Vagina (tissue), 2 donors: Measurements from ENCODE around the gene MBNL3. TPM values are rescaled to one million over a fixed set of nuclear protein-coding genes. Genes with fewer than 3 reads are reported as not detected.

Experiments used
- DNase-seq, 2 donors: peaks; one replicate each; pipeline ENCODE4 v3.0.0-alpha.2; 2017; ENCODE audit errors: extremely low spot score in 2 of 2
- H3K27ac ChIP-seq: fragments of 200-600 bp; sonication (generic); one replicate; pipeline ENCODE4 v1.5.1; 2019
- H3K27me3 ChIP-seq: fragments of 200-600 bp; sonication (generic); one replicate; pipeline ENCODE4 v1.5.1; 2019
- H3K36me3 ChIP-seq, 2 donors: fragments of 200-600 bp; sonication (generic); one replicate each; pipeline ENCODE4 v1.5.1; 2017 to 2019
- H3K4me1 ChIP-seq: fragments of 200-600 bp; sonication (generic); one replicate; pipeline ENCODE4 v1.5.1; 2019
- H3K4me3 ChIP-seq, 2 donors: fragments of 200-600 bp; sonication (generic); 1 replicate in 1 of 2; 2 replicates in 1 of 2; pipeline ENCODE4 v1.5.1; 2016 to 2019
- H3K9me3 ChIP-seq: fragments of 200-600 bp; sonication (generic); one replicate; pipeline ENCODE4 v1.5.1; 2019
- POLR2A ChIP-seq, 2 donors: fragments of 450-650 bp; IDR thresholded peaks; one replicate each; pipeline ENCODE4 v1.6.1; 2017; ENCODE audit warnings: antibody characterized with exemption in 2 of 2, mild to moderate bottlenecking in 2 of 2, moderate library complexity in 2 of 2
- POLR2AphosphoS5 ChIP-seq, 2 donors: sonication (generic); formaldehyde crosslinking; IDR thresholded peaks; one replicate each; pipeline ENCODE4 v1.9.0; 2017; ENCODE audit warnings: antibody characterized with exemption in 2 of 2, mild to moderate bottlenecking in 2 of 2, low read depth in 1 of 2; ENCODE audit not compliant: insufficient read depth in 1 of 2
- intact Hi-C: fragments of 100-400 bp; cut with DNase I; formaldehyde crosslinking; loops from one replicate; pipeline ENCODE4 v1.15.1; 2023
- total RNA-seq: library from RNA; depleted of rRNA; stranded (reverse); fragments of >200 nt; gene quantifications from one replicate; pipeline ENCODE4 v1.2.3, GENCODE V29; 2016
- TF ChIP-seq, protein P1 (sequence below), 3 experiments: fragments of 450-650 bp in 2 of 3; fragments of 200-600 bp in 1 of 3; sonication (generic) in 1 of 3; IDR thresholded peaks; one replicate each; pipeline ENCODE4 v1.5.1; 2017 to 2019; ENCODE audit warnings: antibody characterized with exemption in 3 of 3, mild to moderate bottlenecking in 2 of 3, moderate library complexity in 2 of 3

MBNL3 gene
- total RNA-seq, 1 donor from 2014 or later, result 10.1 TPM

DNA sequence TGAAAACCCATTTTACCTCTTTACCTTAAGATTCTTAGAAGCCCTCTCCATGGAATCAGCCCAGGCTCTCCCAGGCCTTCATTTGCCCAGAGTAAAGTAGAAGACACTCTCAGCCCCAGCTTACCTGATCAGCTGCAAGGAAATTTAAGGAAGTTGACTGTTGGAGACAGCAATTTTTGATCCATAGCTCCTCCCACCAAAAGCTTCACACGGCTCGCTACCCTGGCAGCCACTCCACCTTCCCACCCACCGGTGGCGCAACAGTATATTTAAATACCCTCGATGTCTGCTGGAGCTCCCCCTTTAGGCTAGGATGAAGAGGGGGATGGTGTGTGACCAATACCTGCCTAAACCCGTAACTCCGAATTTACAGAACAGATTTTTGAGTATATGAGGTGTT is 75.4 kb downstream of the MBNL3 start:
- Histone ChIP-seq H3K27me3 (no peaks in the 10 kb centered on the region), H3K9me3 (no peaks in the 10 kb centered on the region), H3K36me3 (no peaks in the 10 kb centered on the region), H3K27ac (no peak overlapping the region), H3K4me1 (no peaks in the 10 kb centered on the region), H3K4me3 (no peak overlapping the region)
- no peak for DNase-seq
- TF ChIP-seq, protein P1, sequence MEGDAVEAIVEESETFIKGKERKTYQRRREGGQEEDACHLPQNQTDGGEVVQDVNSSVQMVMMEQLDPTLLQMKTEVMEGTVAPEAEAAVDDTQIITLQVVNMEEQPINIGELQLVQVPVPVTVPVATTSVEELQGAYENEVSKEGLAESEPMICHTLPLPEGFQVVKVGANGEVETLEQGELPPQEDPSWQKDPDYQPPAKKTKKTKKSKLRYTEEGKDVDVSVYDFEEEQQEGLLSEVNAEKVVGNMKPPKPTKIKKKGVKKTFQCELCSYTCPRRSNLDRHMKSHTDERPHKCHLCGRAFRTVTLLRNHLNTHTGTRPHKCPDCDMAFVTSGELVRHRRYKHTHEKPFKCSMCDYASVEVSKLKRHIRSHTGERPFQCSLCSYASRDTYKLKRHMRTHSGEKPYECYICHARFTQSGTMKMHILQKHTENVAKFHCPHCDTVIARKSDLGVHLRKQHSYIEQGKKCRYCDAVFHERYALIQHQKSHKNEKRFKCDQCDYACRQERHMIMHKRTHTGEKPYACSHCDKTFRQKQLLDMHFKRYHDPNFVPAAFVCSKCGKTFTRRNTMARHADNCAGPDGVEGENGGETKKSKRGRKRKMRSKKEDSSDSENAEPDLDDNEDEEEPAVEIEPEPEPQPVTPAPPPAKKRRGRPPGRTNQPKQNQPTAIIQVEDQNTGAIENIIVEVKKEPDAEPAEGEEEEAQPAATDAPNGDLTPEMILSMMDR (IDR thresholded peaks at IDR 0.05), result no peak
- TF ChIP-seq POLR2A (IDR thresholded peaks at IDR 0.05) (no peak), POLR2AphosphoS5 (IDR thresholded peaks at IDR 0.05; ENCODE audit: insufficient read depth in 1 of 2, low read depth in 1 of 2) (no peak)
- intact Hi-C loops, result no loop called here

DNA sequence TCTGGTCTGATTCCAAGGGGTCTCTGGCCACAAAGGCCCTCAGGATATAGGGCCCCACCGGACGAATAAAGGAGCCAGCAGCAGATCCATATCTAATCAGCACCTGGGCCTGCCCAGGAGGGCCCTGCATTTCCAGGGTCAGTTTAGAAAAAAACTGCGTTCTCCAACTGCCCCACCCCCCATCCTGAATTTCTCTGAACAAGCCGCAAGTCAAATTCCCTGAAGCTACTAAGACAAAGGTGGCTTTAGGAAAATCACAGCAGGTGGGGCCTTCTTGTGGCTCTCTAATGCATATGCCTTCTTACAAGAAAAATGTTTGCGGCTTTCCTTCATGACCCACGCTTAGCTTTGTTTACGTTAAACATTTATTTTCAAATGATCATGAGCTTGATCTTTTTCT is 76.6 kb downstream of the MBNL3 start:
- no peak overlapping the region for H3K27ac ChIP-seq
- H3K4me1 ChIP-seq, result no peaks in the 10 kb centered on the region
- H3K9me3 ChIP-seq, result no peaks in the 10 kb centered on the region
- intact Hi-C loops, result no loop called here
- no peaks in the 10 kb centered on the region for H3K36me3 ChIP-seq
- DNase-seq, result no peak
- no peak overlapping the region for H3K4me3 ChIP-seq
- no peaks in the 10 kb centered on the region for H3K27me3 ChIP-seq
- no peak for TF ChIP-seq POLR2A (IDR thresholded peaks at IDR 0.05)

- no peaks in the 10 kb centered on the region for H3K27me3 ChIP-seq
- no peaks in the 10 kb centered on the region for H3K36me3 ChIP-seq
- intact Hi-C loops, result no loop called here
- no peaks in the 10 kb centered on the region for H3K9me3 ChIP-seq
- no peak overlapping the region for H3K4me3 ChIP-seq
- no peak for DNase-seq
- H3K27ac ChIP-seq, result no peak overlapping the region
- no peaks in the 10 kb centered on the region for H3K4me1 ChIP-seq
- TF ChIP-seq POLR2A (IDR thresholded peaks at IDR 0.05) (no peak), POLR2AphosphoS5 (IDR thresholded peaks at IDR 0.05; ENCODE audit: insufficient read depth in 1 of 2, low read depth in 1 of 2) (no peak)
- TF ChIP-seq, protein P1 (IDR thresholded peaks at IDR 0.05), result no peak
Observed at GRCh38 chrX:132411310-132411977, 77.4 kb downstream of the MBNL3 start.

- DNase-seq, result no peak
- Histone ChIP-seq H3K27me3 (no peaks in the 10 kb centered on the region), H3K9me3 (no peaks in the 10 kb centered on the region), H3K27ac (no peak overlapping the region), H3K4me3 (no peak overlapping the region), H3K36me3 (no peaks in the 10 kb centered on the region), H3K4me1 (no peaks in the 10 kb centered on the region)
- intact Hi-C loops, result loop anchor here (10.0 kb wide), 1 partner anchor 1985 kb away; no protein-coding TSS in a partner anchor
- no peak for TF ChIP-seq POLR2AphosphoS5 (IDR thresholded peaks at IDR 0.05; ENCODE audit: insufficient read depth in 1 of 2, low read depth in 1 of 2)
- TF ChIP-seq, protein P1 (IDR thresholded peaks at IDR 0.05), result no peak
- no peak for TF ChIP-seq POLR2A (IDR thresholded peaks at IDR 0.05)
Observed at GRCh38 chrX:132409780-132410556, 78.9 kb downstream of the MBNL3 start.

GRCh38 chrX:132407691-132408090 is 81.1 kb downstream of the MBNL3 start:
- no peaks in the 10 kb centered on the region for H3K4me1 ChIP-seq
- no peaks in the 10 kb centered on the region for H3K9me3 ChIP-seq
- no peaks in the 10 kb centered on the region for H3K36me3 ChIP-seq
- no peak for DNase-seq
- TF ChIP-seq POLR2A (IDR thresholded peaks at IDR 0.05), result no peak
- no peak for TF ChIP-seq POLR2AphosphoS5 (IDR thresholded peaks at IDR 0.05; ENCODE audit: insufficient read depth in 1 of 2, low read depth in 1 of 2)
- TF ChIP-seq, protein P1 (IDR thresholded peaks at IDR 0.05), result no peak
- no peak overlapping the region for H3K4me3 ChIP-seq
- H3K27ac ChIP-seq, result no peak overlapping the region
- intact Hi-C loops, result loop anchor here (10.0 kb wide), 1 partner anchor 1987 kb away; no protein-coding TSS in a partner anchor
- no peaks in the 10 kb centered on the region for H3K27me3 ChIP-seq
